Right atrium auricular region (tissue), 2 donors: Measurements from ENCODE around the gene RBM3. TPM values are rescaled to one million over a fixed set of nuclear protein-coding genes. Genes with fewer than 3 reads are reported as not detected.
A peak's percentile ranks its signal among the peaks of the same experiment; 100 is the strongest.

Source experiments
- DNase-seq: peaks from one replicate; pipeline ENCODE4 v3.0.0-alpha.2; 2019; ENCODE audit warnings: low spot score
- H3K27ac ChIP-seq, 2 donors: fragments of 200-600 bp; sonication (generic); 1 replicate in 1 of 2; 2 replicates in 1 of 2; pipeline ENCODE4 v1.5.1; 2016 to 2019
- H3K27me3 ChIP-seq, 2 donors: fragments of 200-600 bp; sonication (generic); one replicate each; pipeline versions ENCODE4 v1.5.1 to v1.6.0; 2017 to 2019
- H3K36me3 ChIP-seq: fragments of 200-600 bp; sonication (generic); one replicate; pipeline ENCODE4 v1.5.1; 2016
- H3K4me1 ChIP-seq, 2 donors: fragments of 200-600 bp; sonication (generic); one replicate each; pipeline versions ENCODE4 v1.5.1 to v1.6.0; 2017 to 2019
- H3K4me3 ChIP-seq, 2 donors: fragments of 200-600 bp; sonication (generic); 1 replicate in 1 of 2; 2 replicates in 1 of 2; pipeline ENCODE4 v1.5.1; 2017 to 2019; ENCODE audit warnings: mild to moderate bottlenecking in 1 of 2, moderate library complexity in 1 of 2
- H3K9me3 ChIP-seq, 2 donors: fragments of 200-600 bp; sonication (generic); one replicate each; pipeline ENCODE4 v1.5.1; 2019
- CTCF ChIP-seq, 2 donors: fragments of 200-600 bp; sonication (generic); IDR thresholded peaks; one replicate each; pipeline ENCODE4 v1.5.1; 2019; ENCODE audit warnings: antibody characterized with exemption in 2 of 2
- total RNA-seq, 2 donors: library from RNA; depleted of rRNA; stranded (reverse); fragments of >200 nt; gene quantifications; one replicate each; pipeline ENCODE4 v1.1.0, GENCODE V29; 2016

RBM3 gene
- total RNA-seq, 2 donors from 2014 or later, result 62.1 to 90.4 TPM

- Histone ChIP-seq H3K4me3 (no peak overlapping the region), H3K27ac (no peak overlapping the region), H3K27me3 (no peaks in the 10 kb centered on the region), H3K36me3 (peaks cover 1% of the 10 kb centered on the region), H3K4me1 (no peaks in the 10 kb centered on the region), H3K9me3 (no peaks in the 10 kb centered on the region)
- DNase-seq, result no peak
- TF ChIP-seq CTCF (IDR thresholded peaks at IDR 0.05), result no peak
Measured at GRCh38 chrX:48569958-48570357, 4.3 kb upstream of the RBM3 start.

DNA sequence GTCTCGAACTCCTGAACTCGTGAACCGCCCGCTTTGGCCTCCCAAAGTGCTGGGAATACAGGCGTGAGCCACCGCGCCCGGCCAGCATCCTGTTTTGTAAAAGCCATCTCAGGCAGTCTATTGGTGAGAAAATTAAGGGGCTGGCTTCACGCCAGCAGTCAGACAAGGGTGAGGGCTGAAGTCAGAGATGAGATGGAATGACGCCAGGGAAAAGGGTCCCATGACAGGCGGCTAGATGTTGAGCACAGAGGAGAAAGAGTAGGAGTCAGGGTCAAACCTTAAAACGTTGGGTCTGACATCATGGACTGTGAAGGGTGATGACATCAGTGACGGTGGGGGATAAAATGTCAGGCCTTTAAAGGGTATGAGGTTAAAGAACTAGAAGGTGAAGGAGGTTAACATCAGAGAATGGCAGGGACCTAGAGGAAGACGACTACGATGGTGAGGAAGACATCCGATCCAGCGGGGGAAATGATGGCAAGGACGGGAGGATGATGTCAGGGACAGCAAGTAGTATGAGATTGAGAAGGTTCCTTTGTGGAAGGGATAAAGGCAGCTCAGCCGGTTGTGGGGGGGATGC, 504 bp upstream of the RBM3 start:
- DNase-seq, result peak; percentile 68
- TF ChIP-seq CTCF (IDR thresholded peaks at IDR 0.05), result no peak
- Histone ChIP-seq H3K9me3 (no peaks in the 10 kb centered on the region), H3K4me1 (peaks cover 0 to 16% of the 10 kb centered on the region in 2 donors), H3K27ac (peak overlapping the region; percentile 94 to 96), H3K27me3 (no peaks in the 10 kb centered on the region), H3K36me3 (peaks cover 38% of the 10 kb centered on the region), H3K4me3 (peak overlapping the region; percentile 23 to 60)

DNA sequence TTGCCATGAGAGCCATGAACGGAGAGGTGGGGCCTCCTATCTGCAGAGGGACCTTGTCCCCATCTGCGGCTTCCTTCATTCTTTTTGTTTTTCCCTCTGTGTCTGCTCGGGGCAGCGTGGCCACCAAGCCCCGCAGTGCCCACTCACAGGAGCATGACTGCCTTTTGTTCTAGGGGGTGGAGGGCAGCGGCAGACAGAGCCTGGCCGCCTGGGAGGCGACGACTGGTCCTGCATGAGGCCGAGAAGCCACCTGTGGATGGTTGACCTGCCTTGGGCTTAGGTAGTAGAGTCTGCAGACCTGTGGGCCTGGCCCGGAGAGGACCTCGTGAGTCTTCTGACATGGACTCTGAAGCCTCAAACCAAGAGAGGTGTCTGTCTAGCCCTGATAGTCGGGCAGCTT, 1.4 kb downstream of the RBM3 start:
- no peak for TF ChIP-seq CTCF (IDR thresholded peaks at IDR 0.05)
- H3K27ac ChIP-seq, result peak overlapping the region; percentile 94 to 96

DNA sequence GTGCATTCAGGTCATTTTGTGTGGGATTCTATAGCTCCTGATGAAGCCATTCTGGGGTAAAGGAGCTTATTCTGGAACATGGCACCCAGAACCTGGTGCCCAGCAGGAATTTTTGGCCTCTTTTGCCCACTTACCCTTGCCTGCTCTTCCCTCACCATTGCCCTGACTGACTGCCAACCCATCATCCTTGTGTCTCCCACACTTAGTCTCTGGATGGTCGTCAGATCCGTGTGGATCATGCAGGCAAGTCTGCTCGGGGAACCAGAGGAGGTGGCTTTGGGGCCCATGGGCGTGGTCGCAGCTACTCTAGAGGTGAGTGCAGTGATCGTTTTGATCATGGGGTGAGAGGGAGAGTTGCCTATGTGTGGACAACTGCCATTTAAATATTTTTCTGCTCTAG, 1.8 kb downstream of the RBM3 start:
- no peak for TF ChIP-seq CTCF (IDR thresholded peaks at IDR 0.05)
- Histone ChIP-seq H3K4me3 (peak overlapping the region; percentile 60 to 62), H3K9me3 (no peaks in the 10 kb centered on the region), H3K4me1 (peaks cover 0 to 16% of the 10 kb centered on the region in 2 donors), H3K36me3 (peaks cover 44% of the 10 kb centered on the region), H3K27ac (peak overlapping the region; percentile 94 to 96), H3K27me3 (no peaks in the 10 kb centered on the region)
- DNase-seq, result no peak

More for the DNA sequence above, 1.4 kb downstream of the RBM3 start:
- Histone ChIP-seq H3K36me3 (peaks cover 44% of the 10 kb centered on the region), H3K4me3 (peak overlapping the region; percentile 60 to 62), H3K4me1 (peaks cover 0 to 16% of the 10 kb centered on the region in 2 donors), H3K27me3 (no peaks in the 10 kb centered on the region), H3K9me3 (no peaks in the 10 kb centered on the region)
- DNase-seq, result no peak

GRCh38 chrX:48578661-48579128, 4.4 kb downstream of the RBM3 start:
- no peak for DNase-seq
- TF ChIP-seq CTCF (IDR thresholded peaks at IDR 0.05), result no peak
- H3K9me3 ChIP-seq, result no peaks in the 10 kb centered on the region
- H3K4me3 ChIP-seq, result no peak overlapping the region
- peaks cover 0 to 16% of the 10 kb centered on the region in 2 donors for H3K4me1 ChIP-seq
- H3K36me3 ChIP-seq, result peaks cover 44% of the 10 kb centered on the region
- no peaks in the 10 kb centered on the region for H3K27me3 ChIP-seq
- H3K27ac ChIP-seq, result no peak overlapping the region

DNA sequence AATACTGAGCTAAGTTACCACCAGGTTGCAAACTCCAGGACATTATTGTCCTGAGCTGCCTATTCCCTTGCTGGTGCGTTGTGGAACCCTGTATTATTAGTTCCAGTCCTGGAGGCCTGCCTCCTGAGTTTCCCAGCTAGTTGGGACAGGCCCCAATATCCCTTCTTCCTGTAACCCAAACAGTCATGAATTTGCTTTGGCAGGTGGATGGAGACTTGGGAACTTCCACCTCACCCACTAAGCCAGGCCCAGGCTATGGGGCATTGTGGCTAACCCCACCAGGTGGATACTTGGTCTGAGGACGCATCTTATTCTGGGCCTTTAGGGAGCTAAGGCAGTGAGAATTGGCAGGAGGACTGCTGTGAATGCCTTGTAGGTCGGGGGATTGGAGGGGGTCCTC, 5.0 kb downstream of the RBM3 start:
- Histone ChIP-seq H3K9me3 (no peaks in the 10 kb centered on the region), H3K27ac (no peak overlapping the region), H3K4me1 (peaks cover 0 to 16% of the 10 kb centered on the region in 2 donors), H3K36me3 (peaks cover 44% of the 10 kb centered on the region), H3K4me3 (no peak overlapping the region), H3K27me3 (no peaks in the 10 kb centered on the region)
- no peak for DNase-seq
- no peak for TF ChIP-seq CTCF (IDR thresholded peaks at IDR 0.05)
